WTC11 (cell line): ENCODE data around the gene CCDC183. TPM values are rescaled to one million over a fixed set of nuclear protein-coding genes. Genes with fewer than 3 reads are reported as not detected.

Experiments used
- ATAC-seq: fragments of 200-7000 bp; cut with Tn5 transposase; 2 replicates; pipeline ENCODE4 v1.10.0; 2021; ENCODE audit warnings: mild to moderate bottlenecking, moderate library complexity
- Bru-seq: library from RNA; stranded (reverse); fragments of 400-500 nt; gene quantifications from one replicate; lab custom pipeline; 2021; lab: Mats Ljungman, UMichigan
- CTCF ChIA-PET: fragments of 300-600 bp; sonication (Branson Sonifier 250); formaldehyde crosslinking; loops from one replicate; lab custom pipeline; 2021; ENCODE audit warnings: antibody characterized with exemption; lab: Charles Lee
- POLR2A ChIA-PET: fragments of 350-600 bp; sonication (Branson Sonifier 250); formaldehyde crosslinking; loops from one replicate; lab custom pipeline; 2021; ENCODE audit warnings: antibody characterized with exemption; lab: Charles Lee
- DNase-seq: peaks from one replicate; pipeline ENCODE4 v3.0.0; 2021; ENCODE audit warnings: low spot score
- H3K27ac Mint-ChIP-seq: 2 replicates; pipeline ENCODE4 v1.8.0; 2021; ENCODE audit warnings: mixed read lengths
- H3K27me3 Mint-ChIP-seq: 2 replicates; pipeline ENCODE4 v1.8.0; 2021; ENCODE audit warnings: low read depth, mild to moderate bottlenecking, moderate library complexity, mixed read lengths
- H3K36me3 Mint-ChIP-seq: 2 replicates; pipeline ENCODE4 v1.8.0; 2021; ENCODE audit warnings: mixed read lengths
- H3K4me1 Mint-ChIP-seq: 2 replicates; pipeline ENCODE4 v1.8.0; 2022; ENCODE audit warnings: mixed read lengths
- H3K4me3 Mint-ChIP-seq: 2 replicates; pipeline ENCODE4 v1.8.0; 2021; ENCODE audit warnings: mild to moderate bottlenecking, moderate library complexity, mixed read lengths
- H3K9me3 Mint-ChIP-seq: 2 replicates; pipeline ENCODE4 v1.8.0; 2021; ENCODE audit warnings: mixed read lengths
- ATF3 ChIP-seq: sonication (generic); formaldehyde crosslinking; conservative IDR thresholded peaks from 2 replicates; pipeline ENCODE4 v1.8.1; 2022; ENCODE audit warnings: mild to moderate bottlenecking, missing genetic modification reagents
- ATF6 ChIP-seq: sonication (generic); formaldehyde crosslinking; IDR thresholded peaks from 2 replicates; pipeline ENCODE4 v1.8.1; 2023; ENCODE audit warnings: mild to moderate bottlenecking, missing genetic modification reagents
- CREB1 ChIP-seq: sonication (generic); formaldehyde crosslinking; IDR thresholded peaks from 2 replicates; pipeline ENCODE4 v1.8.0; 2023; ENCODE audit warnings: mild to moderate bottlenecking, missing genetic modification reagents
- CREM ChIP-seq: sonication (generic); formaldehyde crosslinking; IDR thresholded peaks from 2 replicates; pipeline ENCODE4 v1.8.1; 2022; ENCODE audit warnings: mild to moderate bottlenecking, missing genetic modification reagents, moderate library complexity
- E2F4 ChIP-seq: sonication (generic); formaldehyde crosslinking; IDR thresholded peaks from 2 replicates; pipeline ENCODE4 v1.8.1; 2022; ENCODE audit warnings: low read depth, mild to moderate bottlenecking, moderate library complexity, missing genetic modification reagents, borderline replicate concordance
- FOXJ3 ChIP-seq: sonication (generic); formaldehyde crosslinking; IDR thresholded peaks from 2 replicates; pipeline ENCODE4 v1.9.0; 2021; ENCODE audit warnings: missing genetic modification reagents, mild to moderate bottlenecking, borderline replicate concordance
- FOXK1 ChIP-seq: sonication (generic); formaldehyde crosslinking; IDR thresholded peaks from 2 replicates; pipeline ENCODE4 v1.8.0; 2022; ENCODE audit warnings: mild to moderate bottlenecking, moderate library complexity, missing genetic modification reagents
- GRHL2 ChIP-seq: fragments of 250-450 bp; sonication (Bioruptor Pico); IDR thresholded peaks from 2 replicates; pipeline ENCODE4 v1.8.0; 2022; ENCODE audit warnings: mild to moderate bottlenecking, moderate library complexity; ENCODE audit not compliant: insufficient replicate concordance, severe bottlenecking
- HMGA2 ChIP-seq: fragments of 250-450 bp; sonication (Bioruptor Pico); IDR thresholded peaks from 2 replicates; pipeline ENCODE4 v1.4.0; 2021; ENCODE audit warnings: mild to moderate bottlenecking, moderate library complexity
- HMGXB4 ChIP-seq: sonication (generic); formaldehyde crosslinking; IDR thresholded peaks from 2 replicates; pipeline ENCODE4 v1.8.1; 2023; ENCODE audit warnings: mild to moderate bottlenecking, moderate library complexity, missing genetic modification reagents
- JAZF1 ChIP-seq: fragments of 250-450 bp; sonication (Bioruptor Pico); IDR thresholded peaks from 2 replicates; pipeline ENCODE4 v1.9.0; 2021; ENCODE audit warnings: moderate library complexity, mild to moderate bottlenecking, inconsistent platforms
- MLX ChIP-seq: sonication (generic); formaldehyde crosslinking; IDR thresholded peaks from 2 replicates; pipeline ENCODE4 v1.8.1; 2023; ENCODE audit warnings: mild to moderate bottlenecking, missing genetic modification reagents, moderate library complexity
- MXD4 ChIP-seq: fragments of 250-450 bp; sonication (Bioruptor Pico); IDR thresholded peaks from 2 replicates; pipeline ENCODE4 v1.8.0; 2021; ENCODE audit warnings: mild to moderate bottlenecking, moderate library complexity, borderline replicate concordance
- NFYB ChIP-seq: sonication (generic); formaldehyde crosslinking; conservative IDR thresholded peaks from 2 replicates; pipeline ENCODE4 v1.8.0; 2022; ENCODE audit warnings: low read depth, missing genetic modification reagents
- NR1H2 ChIP-seq: sonication (generic); formaldehyde crosslinking; IDR thresholded peaks from 2 replicates; pipeline ENCODE4 v1.9.0; 2021; ENCODE audit warnings: mild to moderate bottlenecking, moderate library complexity, missing genetic modification reagents
- OVOL2 ChIP-seq: fragments of 250-450 bp; sonication (Bioruptor Pico); IDR thresholded peaks from 2 replicates; pipeline ENCODE4 v1.9.0; 2021; ENCODE audit warnings: mild to moderate bottlenecking, borderline replicate concordance
- PRDM15 ChIP-seq: sonication (generic); formaldehyde crosslinking; IDR thresholded peaks from 2 replicates; pipeline ENCODE4 v1.8.0; 2022; ENCODE audit warnings: missing genetic modification reagents
- RORB ChIP-seq: fragments of 250-450 bp; sonication (Bioruptor Pico); IDR thresholded peaks from 2 replicates; pipeline ENCODE4 v1.9.0; 2021; ENCODE audit warnings: mild to moderate bottlenecking
- SMAD3 ChIP-seq: sonication (generic); formaldehyde crosslinking; IDR thresholded peaks from 2 replicates; pipeline ENCODE4 v1.8.0; 2022; ENCODE audit warnings: missing genetic modification reagents, mild to moderate bottlenecking, borderline replicate concordance
- TCF7 ChIP-seq: sonication (generic); formaldehyde crosslinking; IDR thresholded peaks from 2 replicates; pipeline ENCODE4 v1.8.0; 2022; ENCODE audit warnings: mild to moderate bottlenecking, low read depth, missing genetic modification reagents, moderate library complexity
- USF2 ChIP-seq: sonication (generic); formaldehyde crosslinking; IDR thresholded peaks from 2 replicates; pipeline ENCODE4 v1.8.1; 2023; ENCODE audit warnings: mild to moderate bottlenecking, missing genetic modification reagents, moderate library complexity
- ZNF138 ChIP-seq: sonication (generic); formaldehyde crosslinking; conservative IDR thresholded peaks from 2 replicates; pipeline ENCODE4 v1.8.1; 2022; ENCODE audit warnings: mild to moderate bottlenecking, moderate library complexity, missing genetic modification reagents
- ZNF416 ChIP-seq: fragments of 250-450 bp; sonication (Bioruptor Pico); IDR thresholded peaks from 2 replicates; pipeline ENCODE4 v1.9.0; 2021; ENCODE audit warnings: mild to moderate bottlenecking, inconsistent platforms
- ZNF423 ChIP-seq: fragments of 250-450 bp; sonication (Bioruptor Pico); IDR thresholded peaks from 2 replicates; pipeline ENCODE4 v2.1.2; 2022; ENCODE audit warnings: mild to moderate bottlenecking, moderate library complexity
- ZNF671 ChIP-seq: fragments of 250-450 bp; sonication (Bioruptor Pico); IDR thresholded peaks from 2 replicates; pipeline ENCODE4 v1.8.0; 2021; ENCODE audit warnings: mild to moderate bottlenecking
- long read RNA-seq, 3 experiments: library from RNA in 1 of 3; library from capped mRNA in 1 of 3; library from polyadenylated mRNA in 1 of 3; unstranded in 2 of 3; stranded (forward) in 1 of 3; transcript quantifications; one replicate each; pipeline ENCODE4 v2.0.0, GENCODE V29; 2021
- total RNA-seq: library from RNA; stranded (reverse); gene quantifications from 3 replicates; pipeline ENCODE4 v1.2.3, GENCODE V29; 2021

CCDC183 gene
- total RNA-seq (1.7 to 2.1 TPM (median 2.0 TPM) in 3 replicates), Bru-seq, nascent RNA (percentile 44 among the genes with signal in this experiment)
- long read RNA-seq, experiment 1, partial matches to known transcripts: 0 of 1 reads
- long read RNA-seq, experiment 1, other reads (novel, unspliced or antisense): 1 of 1 reads
- long read RNA-seq, experiment 2, partial matches to known transcripts: 0 of 4 reads
- long read RNA-seq, experiment 2, other reads (novel, unspliced or antisense): 4 of 4 reads
- long read RNA-seq, experiment 3: 0 reads

GRCh38 chr9:136796238-136796774 lies at the start of gene CCDC183:
Gene CCDC183, plus strand, starts transcription at chr9:136796338. Its CDS starts 60 bp downstream, at chr9:136796398.
- H3K36me3 Mint-ChIP-seq: peaks cover 3% of the 10 kb centered on the region; the same call in 1 of the 2 replicates
- CTCF ChIA-PET: interaction anchor here (1.0 kb wide), 1 partner anchor 233 kb away, joined by 8 read pairs; the partner anchor contains the start of gene ABCA2
- H3K27me3 Mint-ChIP-seq: peaks cover 37% of the 10 kb centered on the region
- no peak for ATAC-seq
- POLR2A ChIA-PET: no interaction called here
- H3K4me1 Mint-ChIP-seq: peaks cover 27% of the 10 kb centered on the region
- no peak for TF ChIP-seq SMAD3 (CRISPR knock-in tag)
- TF ChIP-seq GRHL2: no peak
- no peak for TF ChIP-seq FOXJ3 (CRISPR knock-in tag)
- TF ChIP-seq ZNF423: no peak
- TF ChIP-seq NFYB (CRISPR knock-in tag): no peak
- TF ChIP-seq RORB (CRISPR knock-in tag): no peak
- TF ChIP-seq TCF7 (CRISPR knock-in tag): no peak
- no peak for TF ChIP-seq OVOL2 (CRISPR knock-in tag)
- no peak for TF ChIP-seq ATF6 (CRISPR knock-in tag)
- no peak for TF ChIP-seq ATF3 (CRISPR knock-in tag)
- TF ChIP-seq E2F4: no peak
- TF ChIP-seq MLX (CRISPR knock-in tag): no peak
- TF ChIP-seq USF2 (CRISPR knock-in tag): no peak
- H3K9me3 Mint-ChIP-seq: no peaks in the 10 kb centered on the region
- H3K4me3 Mint-ChIP-seq: no peak within 1 kb of the TSS
- peak within 1 kb of the TSS; percentile 29 for H3K27ac Mint-ChIP-seq
- no peak for DNase-seq

GRCh38 chr9:136746621-136747020 lies 49.5 kb upstream of the CCDC183 start:
- Mint-ChIP-seq H3K27ac (no peak overlapping the region), H3K36me3 (0 out of 2 replicates have a peak, but pooled peaks cover 1% of the 10 kb centered on the region)
- POLR2A ChIA-PET: no interaction called here
- TF ChIP-seq ZNF671 (CRISPR knock-in tag) (no peak), MXD4 (CRISPR knock-in tag) (no peak), NR1H2 (no peak), CREM (CRISPR knock-in tag) (no peak), HMGXB4 (no peak), ZNF138 (CRISPR knock-in tag) (no peak), ZNF416 (no peak), FOXK1 (CRISPR knock-in tag) (no peak), PRDM15 (CRISPR knock-in tag) (no peak), HMGA2 (CRISPR knock-in tag) (no peak), SMAD3 (CRISPR knock-in tag) (no peak), JAZF1 (CRISPR knock-in tag) (no peak), CREB1 (CRISPR knock-in tag) (no peak)

More at GRCh38 chr9:136746621-136747020, 49.5 kb upstream of the CCDC183 start:
- Mint-ChIP-seq H3K9me3 (peaks cover 7% of the 10 kb centered on the region), H3K27me3 (0 out of 2 replicates have a peak, but pooled peaks cover 3% of the 10 kb centered on the region), H3K4me3 (no peak overlapping the region), H3K4me1 (no peaks in the 10 kb centered on the region; the same call in none of the 2 replicates)
- no peak for ATAC-seq
- no peak for DNase-seq
- CTCF ChIA-PET: interaction anchor here (1.2 kb wide), 1 partner anchor 12 kb away, joined by 3 read pairs; the partner anchor contains the start of gene LCN8
